Liver (tissue), 3 donors: ENCODE data around the gene TSPOAP1.

Experiments used
- ATF3 ChIP-seq: IDR thresholded peaks from 2 replicates; pipeline ENCODE4 v1.6.1; 2016; ENCODE audit warnings: antibody characterized with exemption
- CTCF ChIP-seq: fragments of 150-350 bp; IDR thresholded peaks from 2 replicates; pipeline ENCODE4 v1.5.1; 2017; ENCODE audit warnings: improper control_type of control experiment, low read depth, low read length; ENCODE audit not compliant: missing input control
- EGR1 ChIP-seq, 2 donors: IDR thresholded peaks; 2 replicates each; pipeline ENCODE4 v1.6.1; 2016 to 2018; ENCODE audit warnings: antibody characterized with exemption in 2 of 2, low read depth in 2 of 2
- FOXA1 ChIP-seq: IDR thresholded peaks from 2 replicates; pipeline ENCODE4 v1.6.1; 2016; ENCODE audit warnings: antibody characterized with exemption
- FOXA2 ChIP-seq: IDR thresholded peaks from 2 replicates; pipeline ENCODE4 v1.6.1; 2016; ENCODE audit warnings: antibody characterized with exemption
- GABPA ChIP-seq, 2 donors: IDR thresholded peaks in 1 of 2; conservative IDR thresholded peaks in 1 of 2; 2 replicates each; pipeline ENCODE4 v1.6.1; 2016; ENCODE audit warnings: antibody characterized with exemption in 2 of 2, mild to moderate bottlenecking in 1 of 2, moderate library complexity in 1 of 2
- JUND ChIP-seq, 2 donors: IDR thresholded peaks; 2 replicates each; pipeline ENCODE4 v1.6.1; 2016; ENCODE audit warnings: antibody characterized with exemption in 2 of 2
- MAX ChIP-seq: IDR thresholded peaks from 2 replicates; pipeline ENCODE4 v1.6.1; 2016; ENCODE audit warnings: antibody characterized with exemption
- RAD21 ChIP-seq, 2 donors: IDR thresholded peaks; 2 replicates each; pipeline ENCODE4 v1.6.1; 2016; ENCODE audit warnings: antibody characterized with exemption in 2 of 2, mild to moderate bottlenecking in 2 of 2
- REST ChIP-seq: IDR thresholded peaks from 2 replicates; pipeline ENCODE4 v1.6.1; 2016; ENCODE audit warnings: antibody characterized with exemption, mild to moderate bottlenecking
- RXRA ChIP-seq, 2 donors: IDR thresholded peaks; 2 replicates each; pipeline ENCODE4 v1.6.1; 2017 to 2018; ENCODE audit warnings: antibody characterized with exemption in 2 of 2, mild to moderate bottlenecking in 1 of 2
- TAF1 ChIP-seq: conservative IDR thresholded peaks from 2 replicates; pipeline ENCODE4 v1.6.1; 2016; ENCODE audit warnings: antibody characterized with exemption, mild to moderate bottlenecking
- YY1 ChIP-seq: IDR thresholded peaks from 2 replicates; pipeline ENCODE4 v1.6.1; 2016; ENCODE audit warnings: antibody characterized with exemption, mild to moderate bottlenecking
- donor health status: healthy.
- donor health status: healthy.

GRCh38 chr17:58375811-58376210 lies 47.2 kb upstream of the TSPOAP1 start:
- TF ChIP-seq JUND (IDR thresholded peaks at IDR 0.05) = no peak
- no peak for TF ChIP-seq MAX
- TF ChIP-seq EGR1 (IDR thresholded peaks at IDR 0.05; ENCODE audit: low read depth in 2 of 2) = no peak
- no peak for TF ChIP-seq CTCF
- TF ChIP-seq GABPA (IDR thresholded peaks at IDR 0.05 in 1 of 2, conservative IDR thresholded peaks at IDR 0.05 in 1 of 2) = no peak
- no peak for TF ChIP-seq REST
- TF ChIP-seq FOXA1 = no peak
- no peak for TF ChIP-seq TAF1
- TF ChIP-seq RAD21 (IDR thresholded peaks at IDR 0.05) = no peak
- no peak for TF ChIP-seq YY1
- TF ChIP-seq FOXA2 = no peak
- TF ChIP-seq ATF3 = no peak
- no peak for TF ChIP-seq RXRA (IDR thresholded peaks at IDR 0.05)
